ENCODE results near the gene ELL2.

DNA sequence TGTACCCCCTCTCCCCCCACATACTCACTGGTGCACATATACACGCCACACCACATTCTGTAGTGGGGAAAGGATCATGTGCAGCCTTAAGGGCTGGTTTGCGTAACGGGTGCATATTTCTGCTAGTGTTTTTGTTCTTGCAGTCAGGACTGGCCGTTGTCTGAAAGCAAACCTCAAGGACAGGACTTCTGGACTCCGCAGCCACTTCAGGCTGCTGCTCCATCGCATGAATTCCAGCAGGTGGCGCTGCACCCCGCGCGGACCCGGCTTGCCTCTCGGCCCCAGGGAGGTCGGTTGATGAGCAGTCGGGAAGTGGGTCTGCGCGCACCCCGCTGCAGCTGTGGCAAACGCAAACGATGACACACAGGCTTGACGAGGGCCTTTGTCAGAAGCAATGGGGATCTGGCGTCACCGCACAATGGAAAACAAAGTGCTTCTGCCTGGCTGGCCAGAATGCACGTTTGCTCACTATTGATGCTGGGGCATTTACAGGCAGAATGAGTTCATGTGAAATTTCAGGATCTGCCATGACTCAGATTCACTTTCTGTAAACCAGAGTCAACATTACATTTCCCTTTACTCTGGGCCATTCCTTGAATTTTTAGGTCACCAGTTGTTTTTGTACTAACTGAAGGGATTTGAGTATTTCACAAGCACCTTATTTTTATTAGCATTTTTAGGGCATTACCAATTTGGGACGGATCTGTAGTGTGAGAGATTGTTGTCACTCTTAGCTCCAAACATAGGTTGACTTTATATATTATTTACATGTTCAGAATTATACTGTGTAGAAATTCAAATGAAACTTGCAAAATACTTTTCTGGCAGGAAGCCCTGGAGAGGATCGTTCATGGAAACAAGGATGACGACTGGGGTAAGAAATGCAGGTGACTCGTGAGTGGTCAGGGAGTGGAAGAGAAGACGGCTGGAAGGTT is 102.7 kb downstream of the ELL2 start:
- TF ChIP-seq CTCF (IDR thresholded peaks at IDR 0.05) (peak; percentile 98), FOXM1 (IDR thresholded peaks at IDR 0.05; ENCODE audit: low read depth) (no peak), MXI1 (IDR thresholded peaks at IDR 0.05; ENCODE audit: low read depth, low read length) (peak; percentile 44; the same call in 1 of the 2 replicates), EP300 (IDR thresholded peaks at IDR 0.05; ENCODE audit: borderline replicate concordance in 1 of 2, low read depth in 1 of 2, low read length in 1 of 2) (peak in 1 of 2 experiments; percentile 80; a peak in 1 of 4 replicates), MEF2A (IDR thresholded peaks at IDR 0.05; ENCODE audit: borderline replicate concordance, low read depth) (no peak), EZH2phosphoT487 (IDR thresholded peaks at IDR 0.05; ENCODE audit: borderline replicate concordance, low read depth) (no peak), GABPA (IDR thresholded peaks at IDR 0.05; ENCODE audit: low read depth) (no peak), POLR2AphosphoS5 (IDR thresholded peaks at IDR 0.05; ENCODE audit: low read depth, low read length) (no peak), FOSL2 (IDR thresholded peaks at IDR 0.05; ENCODE audit: borderline replicate concordance, low read depth) (peak; percentile 78; the same call in 1 of the 2 replicates)

Data from SK-N-SH (cell line).